ENCODE data around the gene SLC26A1.

- TF ChIP-seq, protein P1, sequence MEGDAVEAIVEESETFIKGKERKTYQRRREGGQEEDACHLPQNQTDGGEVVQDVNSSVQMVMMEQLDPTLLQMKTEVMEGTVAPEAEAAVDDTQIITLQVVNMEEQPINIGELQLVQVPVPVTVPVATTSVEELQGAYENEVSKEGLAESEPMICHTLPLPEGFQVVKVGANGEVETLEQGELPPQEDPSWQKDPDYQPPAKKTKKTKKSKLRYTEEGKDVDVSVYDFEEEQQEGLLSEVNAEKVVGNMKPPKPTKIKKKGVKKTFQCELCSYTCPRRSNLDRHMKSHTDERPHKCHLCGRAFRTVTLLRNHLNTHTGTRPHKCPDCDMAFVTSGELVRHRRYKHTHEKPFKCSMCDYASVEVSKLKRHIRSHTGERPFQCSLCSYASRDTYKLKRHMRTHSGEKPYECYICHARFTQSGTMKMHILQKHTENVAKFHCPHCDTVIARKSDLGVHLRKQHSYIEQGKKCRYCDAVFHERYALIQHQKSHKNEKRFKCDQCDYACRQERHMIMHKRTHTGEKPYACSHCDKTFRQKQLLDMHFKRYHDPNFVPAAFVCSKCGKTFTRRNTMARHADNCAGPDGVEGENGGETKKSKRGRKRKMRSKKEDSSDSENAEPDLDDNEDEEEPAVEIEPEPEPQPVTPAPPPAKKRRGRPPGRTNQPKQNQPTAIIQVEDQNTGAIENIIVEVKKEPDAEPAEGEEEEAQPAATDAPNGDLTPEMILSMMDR (IDR thresholded peaks at IDR 0.05) = no peak
- TF ChIP-seq POLR2A (IDR thresholded peaks at IDR 0.05) = no peak
These were observed 13.7 kb upstream of the SLC26A1 start for GRCh38 chr4:1006856-1007255.

Data from tibial nerve (tissue), 3 donors.